Erythroblast (primary cell): ENCODE results near the gene RPL31.

Experiments used
- GATA1 ChIP-seq: IDR thresholded peaks from 2 replicates; pipeline ENCODE4 v1.6.1; 2011; ENCODE audit warnings: low read depth, mild to moderate bottlenecking, control low read depth, low read length, moderate library complexity
- POLR2A ChIP-seq: IDR thresholded peaks from 2 replicates; pipeline ENCODE4 v1.6.1; 2011; ENCODE audit warnings: mild to moderate bottlenecking, low read length

DNA sequence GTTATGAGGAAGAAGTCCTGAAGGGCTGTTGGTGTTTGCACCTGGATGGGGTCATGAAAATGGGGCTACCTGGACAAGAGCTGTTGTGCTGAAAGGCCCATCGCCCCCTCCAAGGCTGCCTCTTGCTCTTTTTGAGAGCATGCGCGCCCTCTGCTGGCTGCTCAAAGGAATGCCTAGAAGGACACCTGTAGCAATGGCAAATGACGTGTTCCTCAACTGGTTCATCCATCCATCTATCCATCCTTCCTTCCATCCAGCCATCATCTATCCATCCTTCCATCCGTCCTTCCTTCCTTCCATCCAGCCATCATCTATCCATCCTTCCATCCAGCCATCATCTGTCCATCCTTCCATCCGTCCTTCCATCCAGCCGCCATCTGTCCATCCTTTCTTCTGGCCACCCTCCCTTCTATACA lies 17.2 kb upstream of the RPL31 start:
- TF ChIP-seq POLR2A (no peak), GATA1 (no peak)
